K562 (cell line): ENCODE results near the gene ZNF544. TPM values are rescaled to one million over a fixed set of nuclear protein-coding genes. Genes with fewer than 3 reads are reported as not detected.

ENCODE experiments used
- ATAC-seq: fragments of 200-7000 bp; cut with Tn5 transposase; 3 replicates; pipeline ENCODE4 v1.9.1; 2020; ENCODE audit warnings: moderate library complexity
- BruUV-seq: library from RNA; stranded (reverse); fragments of 400-500 nt; replicated peaks from 2 replicates; lab custom pipeline; 2021; lab: Mats Ljungman, UMichigan
- CTCF ChIA-PET: fragments of 300-600 bp; formaldehyde crosslinking; extraction: SDS; loops from one replicate; lab custom pipeline; 2021; ENCODE audit warnings: low intra/inter-chr PET ratio; lab: Yijun Ruan, JAX
- POLR2A ChIA-PET: fragments of 300-600, 350-650 bp; sonication (Branson Sonifier 250); formaldehyde crosslinking; extraction: SDS; loops from one replicate; lab custom pipeline; 2021; ENCODE audit warnings: antibody characterized with exemption, inconsistent platforms; lab: Yijun Ruan, JAX
- DNase-seq, 4 experiments: peaks; one replicate each; pipeline versions ENCODE4 v3.0.0 to v3.0.0-alpha.2; 2011 to 2018; ENCODE audit warnings: low spot score in 3 of 4, mixed read lengths in 3 of 4; ENCODE audit errors: extremely low read depth in 1 of 4
- FAIRE-seq: peaks from 2 replicates; lab custom pipeline; 2011; peaks lifted over from hg19 to GRCh38; lab: Jason Lieb, UNC
- H2AFZ ChIP-seq: 2 replicates; pipeline ENCODE4 v1.6.0; 2011; ENCODE audit warnings: low read depth, low read length, control low read depth, inconsistent platforms
- H3K27ac ChIP-seq: fragments of 200-600 bp; 3 replicates; pipeline ENCODE4 v1.8.0; 2011; ENCODE audit warnings: low read depth, mild to moderate bottlenecking, control low read depth, inconsistent platforms, low read length, moderate library complexity, mixed read lengths; ENCODE audit errors: extremely low read depth
- H3K27me3 ChIP-seq, 2 experiments: fragments of 300-600 bp in 1 of 2; 2 replicates in 1 of 2; 3 replicates in 1 of 2; pipeline versions ENCODE4 v1.6.0 to v1.8.0; 2011; ENCODE audit warnings: inconsistent platforms in 2 of 2, low read length in 2 of 2, mild to moderate bottlenecking in 1 of 2, mixed read lengths in 1 of 2, moderate library complexity in 1 of 2; ENCODE audit not compliant: control insufficient read depth in 2 of 2, insufficient read depth in 2 of 2
- H3K36me3 ChIP-seq: fragments of 300-600 bp; 3 replicates; pipeline ENCODE4 v1.8.0; 2011; ENCODE audit warnings: mild to moderate bottlenecking, low read length, inconsistent platforms; ENCODE audit not compliant: control insufficient read depth, insufficient read depth
- H3K4me1 ChIP-seq, 2 experiments: fragments of 200-600 bp in 1 of 2; replicated peaks in 1 of 2; 2 replicates in 1 of 2; 3 replicates in 1 of 2; pipeline versions ENCODE4 v1.5.1 to v1.8.0; 2011; ENCODE audit warnings: inconsistent platforms in 2 of 2, low read length in 2 of 2, mild to moderate bottlenecking in 1 of 2, mixed read lengths in 1 of 2, moderate library complexity in 1 of 2; ENCODE audit not compliant: control insufficient read depth in 2 of 2, insufficient read depth in 2 of 2
- H3K4me2 ChIP-seq: 2 replicates; pipeline ENCODE4 v1.6.1; 2011; ENCODE audit warnings: low read length, control low read depth, inconsistent platforms, mixed read lengths; ENCODE audit not compliant: insufficient read depth
- H3K4me3 ChIP-seq: fragments of 200-600 bp; sonication (generic), shearing (Covaris generic); 2 replicates; pipeline ENCODE4 v1.5.1; 2016; ENCODE audit warnings: control low read depth, inconsistent platforms
- H3K79me2 ChIP-seq: fragments of 200-600 bp; 3 replicates; pipeline ENCODE4 v1.8.0; 2011; ENCODE audit warnings: low read length, inconsistent platforms; ENCODE audit not compliant: control insufficient read depth, insufficient read depth
- H3K9ac ChIP-seq, 2 experiments: 2 replicates each; pipeline versions ENCODE4 v1.6.0 to v1.6.1; 2011; ENCODE audit warnings: low read depth in 2 of 2, low read length in 2 of 2, control low read depth in 1 of 2, inconsistent platforms in 1 of 2, mild to moderate bottlenecking in 1 of 2, mixed read lengths in 1 of 2; ENCODE audit not compliant: insufficient read depth in 1 of 2
- H3K9me1 ChIP-seq: one replicate; pipeline ENCODE4 v1.6.0; 2011; ENCODE audit warnings: inconsistent platforms, mild to moderate bottlenecking, low read length, moderate library complexity; ENCODE audit not compliant: control insufficient read depth, insufficient read depth
- H3K9me3 ChIP-seq: replicated peaks from 2 replicates; pipeline ENCODE4 v1.5.1; 2011; ENCODE audit warnings: low read depth, low read length, inconsistent platforms; ENCODE audit not compliant: control insufficient read depth, insufficient read depth
- H4K20me1 ChIP-seq: replicated peaks from 2 replicates; pipeline ENCODE4 v1.6.1; 2011; ENCODE audit warnings: low read length, inconsistent platforms, mixed read lengths; ENCODE audit not compliant: control insufficient read depth, insufficient read depth
- AFF4 ChIP-seq: sonication (generic); formaldehyde crosslinking; IDR thresholded peaks from 2 replicates; pipeline ENCODE4 v1.8.0; 2023; ENCODE audit warnings: mild to moderate bottlenecking, missing genetic modification reagents
- FOS ChIP-seq: IDR thresholded peaks from 3 replicates; pipeline ENCODE4 v1.6.1; 2011; ENCODE audit not compliant: insufficient read length; ENCODE audit errors: extremely low read depth
- POLR2H ChIP-seq: IDR thresholded peaks from 2 replicates; pipeline ENCODE4 v1.6.1; 2016; ENCODE audit warnings: missing genetic modification characterization, low read depth, mild to moderate bottlenecking, control low read depth, missing compliant biosample characterization, moderate library complexity
- SAP30 ChIP-seq: fragments of 200-600 bp; sonication (generic); IDR thresholded peaks from 2 replicates; pipeline ENCODE4 v1.6.1; 2012; ENCODE audit warnings: borderline replicate concordance, low read depth, mild to moderate bottlenecking, moderate library complexity, low read length, control low read depth, inconsistent platforms; ENCODE audit not compliant: insufficient read depth, poor library complexity, severe bottlenecking
- YY1 ChIP-seq, 3 experiments: IDR thresholded peaks; 2 replicates each; pipeline ENCODE4 v1.6.1; 2011; ENCODE audit warnings: low read length in 2 of 3, mild to moderate bottlenecking in 2 of 3, moderate library complexity in 2 of 3, borderline replicate concordance in 1 of 3, control low read depth in 1 of 3, low read depth in 1 of 3; ENCODE audit not compliant: insufficient read depth in 3 of 3, insufficient replicate concordance in 2 of 3, control insufficient read depth in 1 of 3, insufficient read length in 1 of 3; ENCODE audit errors: extremely low read depth in 1 of 3
- ZNF121 ChIP-seq: sonication (generic); formaldehyde crosslinking; conservative IDR thresholded peaks from 2 replicates; pipeline ENCODE4 v1.8.0; 2022; ENCODE audit warnings: missing genetic modification reagents
- ZNF212 ChIP-seq: fragments of 450-650 bp; formaldehyde crosslinking; IDR thresholded peaks from 2 replicates; pipeline ENCODE4 v1.4.0; 2020; ENCODE audit warnings: mild to moderate bottlenecking
- ZNF224 ChIP-seq: sonication (generic); formaldehyde crosslinking; IDR thresholded peaks from 2 replicates; pipeline ENCODE4 v1.8.0; 2022; ENCODE audit warnings: mild to moderate bottlenecking, missing genetic modification reagents
- WGBS: fragments of 100-300 bp; shearing (Covaris generic); methylation state at CpG from one replicate; pipeline ENCODE4 v1.1.6; 2016; ENCODE audit warnings: low coverage, mixed read lengths; ENCODE audit not compliant: insufficient coverage; ENCODE audit errors: missing lambda C conversion rate; 5-methylcytosine and 5-hydroxymethylcytosine counted together
- in situ Hi-C: fragments of 300-500 bp; cut with MboI; formaldehyde crosslinking; loops from 4 replicates; pipeline ENCODE4 v1.15.0; 2018; ENCODE audit warnings: inconsistent platforms, mixed read lengths
- intact Hi-C: fragments of 100-400 bp; cut with micrococcal nuclease; formaldehyde crosslinking; loops from 2 replicates; pipeline ENCODE4 v1.14.2; 2022
- polyA plus RNA-seq, 8 experiments: library from polyadenylated mRNA; depleted of rRNA in 4 of 8; stranded (reverse) in 5 of 8; unstranded in 3 of 8; fragments of >200 nt; fragmentation: Nextera tagmentation in 2 of 8; fragmentation: Illumina TruSeq in 1 of 8; extraction: Ambion mirVana in 2 of 8; extraction: Trizol in 1 of 8; gene quantifications; 2 replicates each; pipeline versions ENCODE4 v1.2.1 to v1.2.3, GENCODE V29; 2011 to 2014; ENCODE audit warnings: inconsistent platforms in 1 of 8, missing spikeins in 1 of 8
- total RNA-seq, 7 experiments: library from RNA; depleted of rRNA in 6 of 7; stranded (reverse); fragments of >200 nt in 6 of 7; fragmentation: Illumina TruSeq in 2 of 7; extraction: Trizol in 2 of 7; gene quantifications; 2 replicates each; pipeline versions ENCODE4 v1.2.1 to v1.2.3, GENCODE V29; 2011 to 2021; ENCODE audit warnings: low replicate concordance in 1 of 7

The ZNF544 gene
- total and polyA plus RNA-seq, 9 of the 15 experiments (the other 6 are each of a cell fraction or from before 2014, with no cell fraction given), result 23.6 to 59.0 (median 41.4) TPM

DNA sequence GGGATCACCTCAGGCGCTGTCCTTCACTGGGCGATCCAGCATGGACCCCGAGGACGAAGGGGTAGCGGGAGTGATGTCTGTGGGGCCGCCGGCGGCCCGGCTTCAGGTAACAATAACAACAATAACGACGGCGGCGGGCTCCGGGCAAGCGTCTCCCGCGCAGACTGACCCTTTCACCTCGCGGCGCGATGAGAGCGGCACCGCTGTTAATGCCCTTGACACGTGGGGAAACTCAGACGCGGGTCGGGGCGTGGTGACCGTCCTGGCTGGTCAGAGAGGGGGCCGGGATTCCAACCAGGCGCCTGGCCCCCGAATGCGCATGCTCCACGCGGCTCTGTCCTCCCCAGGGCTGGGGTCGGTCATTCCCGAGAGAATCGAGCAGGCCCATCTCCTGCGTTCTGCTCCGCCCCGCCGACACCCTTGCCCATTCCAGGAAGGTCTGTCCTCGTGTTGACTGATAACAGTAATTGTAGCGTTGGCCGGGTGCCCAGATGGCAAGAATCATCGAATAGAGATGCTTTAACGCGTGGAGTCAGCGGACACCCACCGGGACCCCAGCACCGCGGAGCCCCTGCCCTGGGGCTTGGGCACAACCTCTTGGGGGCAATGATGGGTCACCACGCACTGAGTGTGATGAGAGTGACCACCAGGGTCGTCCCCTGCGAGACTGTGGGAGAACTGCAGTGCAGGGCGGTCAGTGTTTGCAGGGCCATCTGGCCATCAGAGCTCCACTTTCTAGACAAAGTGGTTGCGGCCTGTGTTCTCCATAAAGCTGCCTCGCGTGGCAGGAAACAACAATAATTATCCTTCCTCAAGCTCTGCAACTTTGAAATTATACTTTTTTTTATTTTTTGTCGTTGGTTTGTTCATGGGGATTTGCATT lies 50.6 kb downstream of the ZNF544 start (continued):
- no peak for TF ChIP-seq YY1 (IDR thresholded peaks at IDR 0.05; ENCODE audit: borderline replicate concordance in 1 of 3, control insufficient read depth in 1 of 3, extremely low read depth in 1 of 3, insufficient read depth in 3 of 3, insufficient read length in 1 of 3, insufficient replicate concordance in 2 of 3, low read depth in 1 of 3, low read length in 2 of 3)
- no peak for TF ChIP-seq ZNF212 (CRISPR knock-in tag)
- TF ChIP-seq FOS, result no peak
- no peak for TF ChIP-seq POLR2H (tag)
- peak; percentile 66 for TF ChIP-seq SAP30
- TF ChIP-seq ZNF224 (CRISPR knock-in tag), result no peak

- Histone ChIP-seq H4K20me1 (no peaks in the 10 kb centered on the region), H2AFZ (no peak overlapping the region), H3K9ac (peak overlapping the region; percentile 74 to 93; a peak in 3 of 4 replicates), H3K36me3 (peaks cover 22% of the 10 kb centered on the region; the same call in 2 of the 3 replicates), H3K4me1 (peaks cover 10 to 19% of the 10 kb centered on the region in 2 experiments; a peak in 4 of 5 replicates), H3K4me3 (peak overlapping the region; percentile 64), H3K9me3 (peaks cover 2% of the 10 kb centered on the region; the same call in 1 of the 2 replicates), H3K27me3 (no peaks in the 10 kb centered on the region), H3K9me1 (no peaks in the 10 kb centered on the region), H3K79me2 (peaks cover 69% of the 10 kb centered on the region), H3K4me2 (peak overlapping the region; percentile 89), H3K27ac (peak overlapping the region; percentile 2)
- CTCF ChIA-PET, result no interaction called here
- POLR2A ChIA-PET, result interaction anchor here (1.0 to 1.2 kb wide), 3 partner anchors 25 to 97 kb away, joined by 3 to 4 read pairs (median 4); partner anchors contain the start of genes ERVK3-1 and ZNF274
- intact Hi-C loops, result loop anchor here (5.0 kb wide), 1 partner anchor 127 kb away; the partner anchor contains the start of gene ZNF584
- no TSS peak for BruUV-seq
- ATAC-seq (no peak), DNase-seq (no peak), FAIRE-seq (peak; percentile 56)
- in situ Hi-C loops, result no loop called here
- WGBS, result 52% methylated on average over 4 of the region's 4 CpGs
- TF ChIP-seq ZNF121 (no peak), AFF4 (CRISPR knock-in tag) (0 out of 2 replicates have a peak, but pooled peaks have one; percentile 19)
Measured at GRCh38 chr19:58279925-58280316, 51.2 kb downstream of the ZNF544 start.
